HG03469 (cell line): ENCODE results near the gene SOX4.

Experiments
- ATAC-seq: cut with Tn5 transposase; IDR thresholded peaks from one replicate; pipeline ENCODE4 v1.9.1; 2021; ENCODE audit warnings: mild to moderate bottlenecking, moderate library complexity, moderate number of reproducible peaks; ENCODE audit not compliant: unreplicated experiment

SOX4 gene

DNA sequence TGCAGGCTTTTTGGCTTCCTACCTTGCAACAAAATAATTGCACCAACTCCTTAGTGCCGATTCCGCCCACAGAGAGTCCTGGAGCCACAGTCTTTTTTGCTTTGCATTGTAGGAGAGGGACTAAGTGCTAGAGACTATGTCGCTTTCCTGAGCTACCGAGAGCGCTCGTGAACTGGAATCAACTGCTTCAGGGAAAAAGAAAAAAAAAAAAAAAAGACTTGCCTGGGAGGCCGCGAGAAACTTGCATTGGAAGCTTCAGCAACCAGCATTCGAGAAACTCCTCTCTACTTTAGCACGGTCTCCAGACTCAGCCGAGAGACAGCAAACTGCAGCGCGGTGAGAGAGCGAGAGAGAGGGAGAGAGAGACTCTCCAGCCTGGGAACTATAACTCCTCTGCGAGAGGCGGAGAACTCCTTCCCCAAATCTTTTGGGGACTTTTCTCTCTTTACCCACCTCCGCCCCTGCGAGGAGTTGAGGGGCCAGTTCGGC, 420 bp downstream of the SOX4 start:
- no peak for ATAC-seq

DNA sequence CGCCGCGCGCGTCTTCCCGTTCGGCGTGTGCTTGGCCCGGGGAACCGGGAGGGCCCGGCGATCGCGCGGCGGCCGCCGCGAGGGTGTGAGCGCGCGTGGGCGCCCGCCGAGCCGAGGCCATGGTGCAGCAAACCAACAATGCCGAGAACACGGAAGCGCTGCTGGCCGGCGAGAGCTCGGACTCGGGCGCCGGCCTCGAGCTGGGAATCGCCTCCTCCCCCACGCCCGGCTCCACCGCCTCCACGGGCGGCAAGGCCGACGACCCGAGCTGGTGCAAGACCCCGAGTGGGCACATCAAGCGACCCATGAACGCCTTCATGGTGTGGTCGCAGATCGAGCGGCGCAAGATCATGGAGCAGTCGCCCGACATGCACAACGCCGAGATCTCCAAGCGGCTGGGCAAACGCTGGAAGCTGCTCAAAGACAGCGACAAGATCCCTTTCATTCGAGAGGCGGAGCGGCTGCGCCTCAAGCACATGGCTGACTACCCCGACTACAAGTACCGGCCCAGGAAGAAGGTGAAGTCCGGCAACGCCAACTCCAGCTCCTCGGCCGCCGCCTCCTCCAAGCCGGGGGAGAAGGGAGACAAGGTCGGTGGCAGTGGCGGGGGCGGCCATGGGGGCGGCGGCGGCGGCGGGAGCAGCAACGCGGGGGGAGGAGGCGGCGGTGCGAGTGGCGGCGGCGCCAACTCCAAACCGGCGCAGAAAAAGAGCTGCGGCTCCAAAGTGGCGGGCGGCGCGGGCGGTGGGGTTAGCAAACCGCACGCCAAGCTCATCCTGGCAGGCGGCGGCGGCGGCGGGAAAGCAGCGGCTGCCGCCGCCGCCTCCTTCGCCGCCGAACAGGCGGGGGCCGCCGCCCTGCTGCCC, 1.1 kb downstream of the SOX4 start:
- no peak for ATAC-seq

DNA sequence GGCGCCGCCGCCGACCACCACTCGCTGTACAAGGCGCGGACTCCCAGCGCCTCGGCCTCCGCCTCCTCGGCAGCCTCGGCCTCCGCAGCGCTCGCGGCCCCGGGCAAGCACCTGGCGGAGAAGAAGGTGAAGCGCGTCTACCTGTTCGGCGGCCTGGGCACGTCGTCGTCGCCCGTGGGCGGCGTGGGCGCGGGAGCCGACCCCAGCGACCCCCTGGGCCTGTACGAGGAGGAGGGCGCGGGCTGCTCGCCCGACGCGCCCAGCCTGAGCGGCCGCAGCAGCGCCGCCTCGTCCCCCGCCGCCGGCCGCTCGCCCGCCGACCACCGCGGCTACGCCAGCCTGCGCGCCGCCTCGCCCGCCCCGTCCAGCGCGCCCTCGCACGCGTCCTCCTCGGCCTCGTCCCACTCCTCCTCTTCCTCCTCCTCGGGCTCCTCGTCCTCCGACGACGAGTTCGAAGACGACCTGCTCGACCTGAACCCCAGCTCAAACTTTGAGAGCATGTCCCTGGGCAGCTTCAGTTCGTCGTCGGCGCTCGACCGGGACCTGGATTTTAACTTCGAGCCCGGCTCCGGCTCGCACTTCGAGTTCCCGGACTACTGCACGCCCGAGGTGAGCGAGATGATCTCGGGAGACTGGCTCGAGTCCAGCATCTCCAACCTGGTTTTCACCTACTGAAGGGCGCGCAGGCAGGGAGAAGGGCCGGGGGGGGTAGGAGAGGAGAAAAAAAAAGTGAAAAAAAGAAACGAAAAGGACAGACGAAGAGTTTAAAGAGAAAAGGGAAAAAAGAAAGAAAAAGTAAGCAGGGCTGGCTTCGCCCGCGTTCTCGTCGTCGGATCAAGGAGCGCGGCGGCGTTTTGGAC, 2.0 kb downstream of the SOX4 start:
- no peak for ATAC-seq

GRCh38 chr6:21596145-21596948, 2.8 kb downstream of the SOX4 start:
- ATAC-seq: no peak

DNA sequence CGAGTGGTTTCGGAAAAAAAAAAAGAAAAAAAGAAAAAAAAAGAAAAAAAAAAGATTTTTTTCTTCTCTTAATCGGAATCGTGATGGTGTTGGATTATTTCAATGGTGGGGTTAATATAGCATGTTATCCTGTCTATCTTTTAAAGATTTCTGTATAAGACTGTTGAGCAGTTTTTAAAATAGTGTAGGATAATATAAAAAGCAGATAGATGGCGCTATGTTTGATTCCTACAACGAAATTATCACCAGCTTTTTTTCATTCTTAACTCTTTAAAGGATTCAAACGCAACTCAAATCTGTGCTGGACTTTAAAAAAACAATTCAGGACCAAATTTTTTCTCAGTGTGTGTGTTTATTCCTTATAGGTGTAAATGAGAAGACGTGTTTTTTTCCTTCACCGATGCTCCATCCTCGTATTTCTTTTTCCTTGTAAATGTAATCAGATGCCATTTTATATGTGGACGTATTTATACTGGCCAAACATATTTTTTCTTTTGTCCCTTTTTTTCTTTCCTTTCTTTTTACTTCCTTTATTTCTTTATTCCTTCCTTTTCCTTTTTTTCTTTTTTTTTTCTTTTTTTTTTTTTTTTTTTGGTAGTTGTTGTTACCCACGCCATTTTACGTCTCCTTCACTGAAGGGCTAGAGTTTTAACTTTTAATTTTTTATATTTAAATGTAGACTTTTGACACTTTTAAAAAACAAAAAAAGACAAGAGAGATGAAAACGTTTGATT, 3.6 kb downstream of the SOX4 start:
- ATAC-seq: no peak

- no peak for ATAC-seq
Observed at GRCh38 chr6:21597801-21598673, 4.5 kb downstream of the SOX4 start.

DNA sequence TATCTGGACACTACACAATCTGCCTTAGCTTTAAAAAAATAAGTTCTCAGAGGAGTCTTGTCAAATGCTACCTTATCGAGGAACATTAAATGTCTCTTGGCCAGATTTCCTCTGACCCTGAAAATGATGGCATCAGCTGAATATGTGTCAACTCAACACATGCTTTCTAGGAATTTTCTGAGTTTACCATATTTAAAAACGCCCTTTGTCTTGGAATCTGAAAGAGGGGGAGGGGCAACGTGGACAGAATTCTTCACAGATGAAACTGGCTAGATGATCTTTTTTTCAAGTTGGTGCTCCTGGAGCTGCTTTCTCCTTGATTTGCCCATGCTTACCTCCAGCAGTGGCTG, 5.1 kb downstream of the SOX4 start:
- no peak for ATAC-seq

GRCh38 chr6:21599051-21599696, 5.6 kb downstream of the SOX4 start:
- ATAC-seq: no peak

- ATAC-seq: no peak
Observed at GRCh38 chr6:21601339-21601923, 7.9 kb downstream of the SOX4 start.

DNA sequence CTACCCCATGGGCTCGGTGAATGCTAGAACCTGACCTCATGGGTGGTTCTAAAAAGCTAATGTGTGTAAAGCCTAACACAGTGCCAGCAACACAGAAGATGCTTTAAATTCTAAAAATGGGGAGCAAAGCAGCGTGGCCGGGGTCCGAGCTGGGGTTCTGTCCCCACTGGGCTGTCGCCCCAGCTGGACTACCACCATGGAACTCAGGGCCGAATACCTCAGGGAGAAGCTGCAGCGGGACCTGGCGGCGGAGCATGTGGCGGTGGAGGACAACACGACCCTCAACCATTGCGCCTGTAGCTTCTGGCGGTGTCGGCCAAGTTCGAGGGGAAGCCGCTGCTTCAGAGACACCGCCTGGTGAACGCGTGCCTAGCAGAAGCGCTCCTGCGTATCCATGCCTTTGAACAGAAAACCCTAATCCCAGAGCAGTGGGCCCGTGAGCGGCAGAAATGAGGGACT, 8.4 kb downstream of the SOX4 start:
- no peak for ATAC-seq

GRCh38 chr6:21603082-21603952, 9.8 kb downstream of the SOX4 start:
- no peak for ATAC-seq

- no peak for ATAC-seq
Observed at GRCh38 chr6:21604081-21604480, 10.5 kb downstream of the SOX4 start.

- no peak for ATAC-seq
Observed at GRCh38 chr6:21605166-21605565, 11.6 kb downstream of the SOX4 start.

DNA sequence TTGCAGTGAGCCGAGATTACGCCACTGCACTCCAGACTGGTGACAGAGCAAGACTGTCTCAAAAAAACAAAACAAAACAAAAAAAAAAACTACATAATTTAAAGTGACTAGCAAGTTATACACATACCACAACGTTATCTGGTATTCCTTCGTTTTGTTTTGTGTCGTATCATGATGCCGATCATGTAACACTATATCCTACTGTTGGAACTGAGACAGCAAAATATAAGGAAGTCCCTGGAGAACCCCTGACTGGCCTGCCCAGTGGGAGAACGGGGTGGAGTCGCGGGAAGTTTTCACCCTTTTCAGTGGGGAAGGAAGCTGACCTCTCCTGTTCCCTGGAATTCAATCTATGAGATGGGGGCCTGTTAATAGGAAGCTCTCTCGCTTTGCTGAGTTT, 15.1 kb downstream of the SOX4 start:
- no peak for ATAC-seq

DNA sequence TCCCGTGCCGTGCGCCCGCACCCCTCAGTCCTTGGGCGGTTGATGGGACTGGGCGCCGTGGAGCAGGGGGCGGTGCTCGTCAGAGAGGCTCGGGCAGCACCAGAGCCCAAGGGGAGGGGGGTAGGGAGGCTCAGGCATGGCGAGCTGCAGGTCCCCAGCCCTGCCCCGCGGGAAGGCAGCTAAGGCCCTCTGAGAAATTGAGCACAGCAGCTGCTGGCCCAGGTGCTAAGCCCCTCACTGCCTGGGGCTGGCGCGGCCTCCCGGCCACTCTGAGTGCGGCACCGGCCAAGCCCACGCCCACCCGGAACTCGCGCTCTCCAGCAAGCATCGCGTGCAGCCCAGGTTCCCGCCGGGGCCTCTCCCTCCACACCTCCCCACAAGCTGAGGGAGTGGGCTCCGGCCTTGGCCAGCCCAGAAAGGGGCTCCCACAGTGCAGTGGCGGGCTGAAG, 16.4 kb downstream of the SOX4 start:
- no peak for ATAC-seq

GRCh38 chr6:21610341-21610740, 16.8 kb downstream of the SOX4 start:
- peak; percentile 80 for ATAC-seq

- no peak for ATAC-seq
Observed at GRCh38 chr6:21611485-21611884, 17.9 kb downstream of the SOX4 start.
